H1 (cell line): ENCODE data around the gene TGM2. TPM values are rescaled to one million over a fixed set of nuclear protein-coding genes. Genes with fewer than 3 reads are reported as not detected.

Experiments used
- CTCF ChIA-PET: fragments of 300-600 bp; sonication (Branson Sonifier 250); formaldehyde crosslinking; loops from one replicate; lab custom pipeline; 2021; ENCODE audit not compliant: partially characterized antibody; lab: Charles Lee
- POLR2A ChIA-PET: fragments of 300-600 bp; sonication (Branson Sonifier 250); formaldehyde crosslinking; loops from one replicate; lab custom pipeline; 2021; ENCODE audit warnings: inconsistent platforms; ENCODE audit not compliant: partially characterized antibody; lab: Charles Lee
- DNase-seq, 2 experiments: peaks; one replicate each; pipeline versions ENCODE4 v3.0.0 to v3.0.0-alpha.2; 2010 to 2022; ENCODE audit warnings: low spot score in 2 of 2, low read depth in 1 of 2, mixed read lengths in 1 of 2
- FAIRE-seq: peaks from 2 replicates; lab custom pipeline; 2011; peaks lifted over from hg19 to GRCh38; lab: Jason Lieb, UNC
- H2AFZ ChIP-seq: 2 replicates; pipeline ENCODE4 v1.8.1; 2012; ENCODE audit warnings: low read length, inconsistent platforms
- H2AK5ac ChIP-seq: 2 replicates; pipeline ENCODE4 v1.6.1; 2013; ENCODE audit warnings: low read depth, low read length
- H2BK120ac ChIP-seq: replicated peaks from 2 replicates; pipeline ENCODE3; 2013; ENCODE audit warnings: low read depth, low read length, inconsistent platforms
- H2BK12ac ChIP-seq: 2 replicates; pipeline ENCODE4 v1.6.1; 2013; ENCODE audit warnings: low read depth, low read length
- H2BK15ac ChIP-seq: 2 replicates; pipeline ENCODE4 v1.6.1; 2013; ENCODE audit warnings: low read length
- H2BK20ac ChIP-seq: 2 replicates; pipeline ENCODE4 v1.6.1; 2013; ENCODE audit warnings: low read length
- H2BK5ac ChIP-seq: 2 replicates; pipeline ENCODE4 v1.6.1; 2013; ENCODE audit warnings: low read depth, low read length
- H3K14ac ChIP-seq: 2 replicates; pipeline ENCODE4 v1.6.1; 2013; ENCODE audit warnings: inconsistent platforms; ENCODE audit not compliant: insufficient read length
- H3K18ac ChIP-seq: 2 replicates; pipeline ENCODE4 v1.6.1; 2013; ENCODE audit warnings: low read length; ENCODE audit errors: extremely low read depth
- H3K23ac ChIP-seq: 2 replicates; pipeline ENCODE4 v1.6.1; 2013; ENCODE audit warnings: inconsistent platforms; ENCODE audit not compliant: insufficient read length
- H3K23me2 ChIP-seq: 2 replicates; pipeline ENCODE4 v1.6.1; 2013; ENCODE audit warnings: low read depth, low read length
- H3K27ac ChIP-seq: 2 replicates; pipeline ENCODE4 v1.6.1; 2011; ENCODE audit warnings: low read depth, low read length, inconsistent platforms
- H3K27me3 ChIP-seq, 4 experiments: replicated peaks in 1 of 4; 1 replicate in 1 of 4; 2 replicates in 3 of 4; pipeline versions ENCODE4 v1.6.1 to v1.8.1; 2011 to 2013; ENCODE audit warnings: low read length in 3 of 4, mild to moderate bottlenecking in 3 of 4, inconsistent platforms in 2 of 4, mixed read lengths in 2 of 4, moderate library complexity in 1 of 4; ENCODE audit not compliant: control insufficient read depth in 3 of 4, insufficient read depth in 3 of 4; ENCODE audit errors: extremely low read depth in 1 of 4
- H3K36me3 ChIP-seq, 4 experiments: 2 replicates each; pipeline versions ENCODE4 v1.6.1 to v1.8.1; 2011 to 2013; ENCODE audit warnings: mild to moderate bottlenecking in 4 of 4, low read length in 3 of 4, moderate library complexity in 2 of 4, control low read depth in 1 of 4, inconsistent platforms in 1 of 4; ENCODE audit not compliant: insufficient read depth in 4 of 4, control insufficient read depth in 2 of 4
- H3K4ac ChIP-seq: replicated peaks from 2 replicates; pipeline ENCODE3; 2013; ENCODE audit warnings: low read length, low read depth, mixed read lengths, inconsistent platforms; ENCODE audit not compliant: insufficient read length
- H3K4me1 ChIP-seq, 4 experiments: replicated peaks in 1 of 4; 1 replicate in 1 of 4; 2 replicates in 3 of 4; pipeline versions ENCODE4 v1.6.1 to v1.8.1; 2011 to 2013; ENCODE audit warnings: low read length in 3 of 4, inconsistent platforms in 2 of 4, mixed read lengths in 1 of 4; ENCODE audit not compliant: insufficient read depth in 4 of 4, control insufficient read depth in 3 of 4
- H3K4me2 ChIP-seq, 2 experiments: 2 replicates each; pipeline versions ENCODE4 v1.6.1 to v1.8.1; 2011 to 2013; ENCODE audit warnings: low read depth in 2 of 2, low read length in 2 of 2, control low read depth in 1 of 2, inconsistent platforms in 1 of 2, mild to moderate bottlenecking in 1 of 2; ENCODE audit not compliant: insufficient read depth in 1 of 2
- H3K4me3 ChIP-seq, 4 experiments: fragments of 200-600, 300-600 bp in 1 of 4; sonication (generic), shearing (Covaris generic), sonication (Bioruptor Twin) in 1 of 4; 2 replicates each; pipeline versions ENCODE4 v1.5.1 to v1.8.1; 2011 to 2016; ENCODE audit warnings: low read length in 4 of 4, low read depth in 3 of 4, control low read depth in 2 of 4, inconsistent platforms in 2 of 4, mild to moderate bottlenecking in 2 of 4, mixed read lengths in 1 of 4, moderate library complexity in 1 of 4; ENCODE audit not compliant: insufficient read depth in 2 of 4; ENCODE audit errors: extremely low read depth in 1 of 4
- H3K56ac ChIP-seq: replicated peaks from 2 replicates; pipeline ENCODE3; 2013; ENCODE audit warnings: low read depth, mild to moderate bottlenecking, mixed read lengths, low read length, inconsistent platforms; ENCODE audit not compliant: insufficient read length
- H3K79me1 ChIP-seq: 2 replicates; pipeline ENCODE4 v1.6.1; 2013; ENCODE audit warnings: low read depth, low read length, control low read depth
- H3K79me2 ChIP-seq, 2 experiments: 2 replicates each; pipeline versions ENCODE4 v1.6.1 to v1.8.1; 2012 to 2013; ENCODE audit warnings: low read length in 2 of 2, mild to moderate bottlenecking in 2 of 2, inconsistent platforms in 1 of 2; ENCODE audit not compliant: insufficient read depth in 2 of 2, control insufficient read depth in 1 of 2
- H3K9ac ChIP-seq, 4 experiments: replicated peaks in 1 of 4; 1 replicate in 1 of 4; 2 replicates in 3 of 4; pipeline versions ENCODE4 v1.6.1 to v1.8.1; 2011 to 2013; ENCODE audit warnings: low read depth in 3 of 4, low read length in 3 of 4, control low read depth in 2 of 4, mild to moderate bottlenecking in 2 of 4, moderate library complexity in 2 of 4, inconsistent platforms in 1 of 4; ENCODE audit errors: extremely low read depth in 1 of 4
- H3K9me3 ChIP-seq, 2 experiments: 2 replicates each; pipeline versions ENCODE4 v1.6.1 to v1.8.1; 2012 to 2013; ENCODE audit warnings: mild to moderate bottlenecking in 2 of 2, moderate library complexity in 2 of 2, control low read depth in 1 of 2, inconsistent platforms in 1 of 2, low read depth in 1 of 2, low read length in 1 of 2, mixed read lengths in 1 of 2; ENCODE audit not compliant: insufficient read depth in 2 of 2
- H4K20me1 ChIP-seq, 2 experiments: replicated peaks in 1 of 2; 2 replicates each; pipeline versions ENCODE3 to v1.8.1; 2011 to 2013; ENCODE audit warnings: inconsistent platforms in 2 of 2, low read length in 2 of 2, mild to moderate bottlenecking in 1 of 2; ENCODE audit not compliant: insufficient read depth in 2 of 2, control insufficient read depth in 1 of 2
- H4K5ac ChIP-seq: 2 replicates; pipeline ENCODE4 v1.6.1; 2013; ENCODE audit warnings: low read length, low read depth, mixed read lengths, inconsistent platforms; ENCODE audit not compliant: insufficient read length
- H4K8ac ChIP-seq: 2 replicates; pipeline ENCODE4 v1.8.0; 2013; ENCODE audit warnings: mild to moderate bottlenecking, moderate library complexity, low read length, inconsistent platforms; ENCODE audit not compliant: insufficient read depth; ENCODE audit errors: extremely low read depth
- H4K91ac ChIP-seq: replicated peaks from 2 replicates; pipeline ENCODE3; 2013; ENCODE audit warnings: low read length, mixed read lengths, inconsistent platforms; ENCODE audit not compliant: insufficient read length
- KDM1A ChIP-seq: fragments of 200-600, 300-600 bp; sonication (generic); IDR thresholded peaks from 2 replicates; pipeline ENCODE4 v1.7.1; 2016; ENCODE audit warnings: mild to moderate bottlenecking, low read length, borderline replicate concordance
- TBP ChIP-seq: IDR thresholded peaks from 2 replicates; pipeline ENCODE4 v1.6.1; 2011; ENCODE audit warnings: low read depth, low read length, improper control_type of control experiment
- WGBS, 2 experiments: shearing (Covaris generic) in 1 of 2; methylation state at CpG; one replicate each; pipeline versions ENCODE4 v1.1.6 to v1.1.7; 2013 to 2015; ENCODE audit warnings: low lambda C conversion rate in 2 of 2, mixed read lengths in 2 of 2, inconsistent platforms in 1 of 2, low coverage in 1 of 2, missing lambda C conversion rate in 1 of 2; ENCODE audit not compliant: insufficient replicate concordance in 2 of 2, insufficient coverage in 1 of 2, insufficient read length in 1 of 2; ENCODE audit errors: extremely low coverage in 1 of 2, missing lambda C conversion rate in 1 of 2; 5-methylcytosine and 5-hydroxymethylcytosine counted together
- polyA plus RNA-seq, 7 experiments: library from polyadenylated mRNA; depleted of rRNA in 3 of 7; stranded (reverse) in 5 of 7; unstranded in 2 of 7; fragments of >200 nt in 5 of 7; fragments of 200-250 nt in 2 of 7; gene quantifications; 1 replicate in 5 of 7; 2 replicates in 1 of 7; 4 replicates in 1 of 7; pipeline versions ENCODE4 v1.2.1 to v1.2.3, GENCODE V29; 2011 to 2013; ENCODE audit warnings: missing spikeins in 2 of 7, mixed read lengths in 2 of 7
- total RNA-seq: library from RNA; stranded (reverse); fragmentation: NEBNext Ultra II Directional; extraction: Animal tissue kit (Norgen Biotek cat#: 25700); gene quantifications from 2 replicates; pipeline ENCODE4 v1.2.1, GENCODE V29; 2021

TGM2 gene
- total and polyA plus RNA-seq, 2 of the 8 experiments (the other 6 are each of a cell fraction or from before 2014, with no cell fraction given) = 0.86 to 1.0 TPM

DNA sequence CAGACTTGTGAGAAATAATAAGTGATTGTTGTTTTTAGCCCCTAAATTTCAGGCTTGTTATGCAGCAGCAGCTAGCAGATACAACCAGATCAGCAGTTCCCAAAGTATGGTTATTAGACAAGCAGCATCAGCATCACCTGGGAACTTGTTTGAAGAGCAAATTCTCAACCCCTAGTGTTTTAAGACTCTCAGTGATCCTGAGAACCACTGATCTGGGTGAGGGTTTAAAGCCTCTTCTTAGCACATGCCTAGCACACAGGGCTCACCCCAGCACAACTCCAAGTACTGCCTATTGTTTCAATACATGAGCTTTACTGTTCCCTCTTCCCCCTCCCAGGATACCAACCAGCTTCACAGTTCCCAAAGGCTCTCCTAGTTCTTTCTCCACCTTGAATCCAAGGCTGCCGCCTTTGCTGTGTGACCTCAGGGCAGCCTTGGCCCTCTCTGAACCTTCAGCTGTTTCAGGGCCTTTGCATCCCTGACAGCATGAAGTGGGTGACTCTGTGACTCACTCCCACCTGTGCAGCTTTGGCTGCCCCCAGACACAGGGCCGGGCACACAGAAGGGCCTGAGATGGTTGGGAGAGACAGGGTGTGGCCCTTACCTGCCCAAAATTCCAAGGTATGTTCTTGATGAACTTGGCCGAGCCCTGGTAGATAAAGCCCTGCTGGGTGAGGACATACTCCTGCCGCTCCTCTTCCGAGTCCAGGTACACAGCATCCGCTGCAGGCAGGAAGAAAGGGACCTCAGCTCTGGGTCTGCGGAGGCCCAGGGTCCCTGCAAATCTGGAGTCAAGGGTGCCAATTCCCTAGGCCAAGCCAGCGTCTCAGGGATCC, 14.5 kb downstream of the TGM2 start:
- Histone ChIP-seq H3K36me3 (no peaks in the 10 kb centered on the region), H2AK5ac (no peak overlapping the region), H2AFZ (no peak overlapping the region), H3K27me3 (no peaks in the 10 kb centered on the region), H3K79me1 (no peaks in the 10 kb centered on the region), H3K9ac (no peak overlapping the region), H4K5ac (no peak overlapping the region), H4K8ac (no peak overlapping the region)
- FAIRE-seq = no peak
- 91% methylated on average over 8 of the region's 8 CpGs; no CpG with 5 or more reads in 1 of the 2 experiments for WGBS, 2 experiments
- TF ChIP-seq KDM1A = 0 out of 2 replicates have a peak, but pooled peaks have one; percentile 37
- TF ChIP-seq TBP = no peak
- TF ChIP-seq, all 59 proteins: peak for 1
- H3K79me2 ChIP-seq = no peaks in the 10 kb centered on the region
- no peak overlapping the region for H4K91ac ChIP-seq
- no peak overlapping the region for H3K56ac ChIP-seq
- H3K14ac ChIP-seq = no peak overlapping the region
- H2BK5ac ChIP-seq = no peak overlapping the region
- ChIA-PET POLR2A (no interaction called here), CTCF (interaction anchor here (1.2 to 2.7 kb wide), 4 partner anchors 10 to 59 kb away, joined by 3 to 18 read pairs (median 4); no protein-coding TSS in a partner anchor)
- no peak overlapping the region for H3K23ac ChIP-seq
- H3K4me2 ChIP-seq = no peak overlapping the region
- no peak overlapping the region for H3K18ac ChIP-seq
- H2BK20ac ChIP-seq = no peak overlapping the region
- no peaks in the 10 kb centered on the region; a peak in 1 of 7 replicates for H3K4me1 ChIP-seq
- no peak overlapping the region for H2BK120ac ChIP-seq
- DNase-seq = no peak
- no peak overlapping the region for H2BK12ac ChIP-seq
- H4K20me1 ChIP-seq = no peaks in the 10 kb centered on the region
- H3K27ac ChIP-seq = no peak overlapping the region
- H3K23me2 ChIP-seq = no peaks in the 10 kb centered on the region
- H2BK15ac ChIP-seq = no peak overlapping the region
- no peak overlapping the region for H3K4ac ChIP-seq
- no peak overlapping the region for H3K4me3 ChIP-seq
- no peaks in the 10 kb centered on the region for H3K9me3 ChIP-seq
